Neural progenitor cell (in vitro differentiated cells): ENCODE measurements around the gene IFRD1.

Experiments used
- EZH2 ChIP-seq: fragments of 200-600 bp; sonication (generic); IDR thresholded peaks from 2 replicates; pipeline ENCODE4 v1.6.1; 2017; ENCODE audit warnings: antibody characterized with exemption, mild to moderate bottlenecking, moderate library complexity
- TF ChIP-seq, protein P1 (sequence below): fragments of 200-600 bp; sonication (generic); IDR thresholded peaks from 2 replicates; pipeline ENCODE4 v1.5.1; 2017; ENCODE audit warnings: antibody characterized with exemption, mild to moderate bottlenecking

DNA sequence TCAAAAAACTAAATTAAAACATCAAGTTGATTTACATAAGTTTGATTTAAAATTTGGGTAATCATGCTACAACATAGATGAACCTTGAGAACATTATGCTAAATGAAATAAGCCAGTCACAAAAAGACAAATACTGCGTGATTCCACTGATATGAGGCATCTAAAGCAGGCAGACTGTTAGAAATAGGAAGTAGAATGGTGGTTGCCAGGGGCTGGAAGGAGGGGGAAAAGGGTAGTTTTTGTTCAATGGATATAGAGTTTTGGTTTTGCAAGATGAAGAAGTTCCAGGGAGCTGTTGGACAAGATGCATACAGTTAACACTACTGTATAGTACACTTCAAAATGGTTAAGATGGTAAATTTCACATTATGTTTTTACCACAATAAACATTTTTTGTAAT lies 45.0 kb upstream of the IFRD1 start:
- TF ChIP-seq, protein P1, sequence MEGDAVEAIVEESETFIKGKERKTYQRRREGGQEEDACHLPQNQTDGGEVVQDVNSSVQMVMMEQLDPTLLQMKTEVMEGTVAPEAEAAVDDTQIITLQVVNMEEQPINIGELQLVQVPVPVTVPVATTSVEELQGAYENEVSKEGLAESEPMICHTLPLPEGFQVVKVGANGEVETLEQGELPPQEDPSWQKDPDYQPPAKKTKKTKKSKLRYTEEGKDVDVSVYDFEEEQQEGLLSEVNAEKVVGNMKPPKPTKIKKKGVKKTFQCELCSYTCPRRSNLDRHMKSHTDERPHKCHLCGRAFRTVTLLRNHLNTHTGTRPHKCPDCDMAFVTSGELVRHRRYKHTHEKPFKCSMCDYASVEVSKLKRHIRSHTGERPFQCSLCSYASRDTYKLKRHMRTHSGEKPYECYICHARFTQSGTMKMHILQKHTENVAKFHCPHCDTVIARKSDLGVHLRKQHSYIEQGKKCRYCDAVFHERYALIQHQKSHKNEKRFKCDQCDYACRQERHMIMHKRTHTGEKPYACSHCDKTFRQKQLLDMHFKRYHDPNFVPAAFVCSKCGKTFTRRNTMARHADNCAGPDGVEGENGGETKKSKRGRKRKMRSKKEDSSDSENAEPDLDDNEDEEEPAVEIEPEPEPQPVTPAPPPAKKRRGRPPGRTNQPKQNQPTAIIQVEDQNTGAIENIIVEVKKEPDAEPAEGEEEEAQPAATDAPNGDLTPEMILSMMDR: no peak
- TF ChIP-seq EZH2: no peak
